Activated T-helper 1 cell treated with anti-CD3 and anti-CD28 coated beads, Interleukin-12 subunit alpha, Interleukin-12 subunit beta, Interleukin-2, Interleukin-4 antibody, amounts not matched to agents 30 ng/mL and 10 ng/mL and 1 ng/mL, durations not matched to agents 14 hours and 24 hours and 36 hours (primary cell): Measurements from ENCODE around the gene METTL25B. TPM values are rescaled to one million over a fixed set of nuclear protein-coding genes. Genes with fewer than 3 reads are reported as not detected.

Source experiments
- DNase-seq: peaks from one replicate; pipeline ENCODE4 v3.0.0; 2021; ENCODE audit warnings: low spot score
- H3K27ac Mint-ChIP-seq: one replicate; pipeline ENCODE4 v1.8.0; 2021; ENCODE audit warnings: mild to moderate bottlenecking, mixed read lengths
- H3K27me3 Mint-ChIP-seq: one replicate; pipeline ENCODE4 v1.8.0; 2022; ENCODE audit warnings: mild to moderate bottlenecking, moderate library complexity, mixed read lengths; ENCODE audit not compliant: insufficient read depth
- H3K36me3 Mint-ChIP-seq: one replicate; pipeline ENCODE4 v1.8.0; 2021; ENCODE audit warnings: low read depth, mixed read lengths
- H3K4me1 Mint-ChIP-seq: one replicate; pipeline ENCODE4 v1.8.0; 2021; ENCODE audit warnings: low read depth, mixed read lengths
- H3K4me3 Mint-ChIP-seq: one replicate; pipeline ENCODE4 v1.8.0; 2021; ENCODE audit warnings: mild to moderate bottlenecking, moderate library complexity, mixed read lengths
- H3K9me3 Mint-ChIP-seq: one replicate; pipeline ENCODE4 v1.8.0; 2021; ENCODE audit warnings: mixed read lengths
- intact Hi-C: fragments of 100-400 bp; cut with micrococcal nuclease; formaldehyde crosslinking; loops from one replicate; pipeline ENCODE4 v1.15.1; 2024
- total RNA-seq: library from RNA; stranded (reverse); gene quantifications from 2 replicates; pipeline ENCODE4 v1.2.3, GENCODE V29; 2022

Gene METTL25B
- total RNA-seq, 1 donor from 2014 or later = 38.9 TPM

DNA sequence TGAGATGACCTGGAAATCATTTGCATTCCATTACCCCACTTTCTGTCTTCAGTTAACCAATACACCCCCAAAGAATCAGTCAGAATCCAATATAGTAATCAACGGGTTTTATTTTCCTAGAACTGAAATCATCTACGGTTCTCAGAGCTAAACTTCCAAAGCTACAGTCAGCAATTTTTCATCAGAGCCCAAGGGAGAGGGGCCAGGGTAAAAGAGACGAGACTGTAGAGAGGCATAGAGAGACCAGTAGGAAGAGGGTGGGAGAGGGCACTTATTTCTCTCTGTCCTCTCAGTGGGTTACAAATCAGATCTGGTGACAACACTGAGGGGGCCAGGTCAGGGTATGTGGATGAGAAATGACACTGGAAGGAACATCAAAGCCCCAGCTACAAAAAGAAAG, 13.7 kb downstream of the METTL25B start:
- Mint-ChIP-seq H3K9me3 (no peaks in the 10 kb centered on the region), H3K36me3 (peaks cover 56% of the 10 kb centered on the region), H3K27me3 (no peaks in the 10 kb centered on the region), H3K4me1 (peaks cover 63% of the 10 kb centered on the region), H3K27ac (peak overlapping the region; percentile 94), H3K4me3 (peak overlapping the region; percentile 93)
- no peak for DNase-seq
- intact Hi-C loops = loop anchor here (5.0 to 10.0 kb wide), 4 partner anchors 240 to 885 kb away; partner anchors contain the start of genes ETV3, GON4L, MEF2D and SLC25A44

DNA sequence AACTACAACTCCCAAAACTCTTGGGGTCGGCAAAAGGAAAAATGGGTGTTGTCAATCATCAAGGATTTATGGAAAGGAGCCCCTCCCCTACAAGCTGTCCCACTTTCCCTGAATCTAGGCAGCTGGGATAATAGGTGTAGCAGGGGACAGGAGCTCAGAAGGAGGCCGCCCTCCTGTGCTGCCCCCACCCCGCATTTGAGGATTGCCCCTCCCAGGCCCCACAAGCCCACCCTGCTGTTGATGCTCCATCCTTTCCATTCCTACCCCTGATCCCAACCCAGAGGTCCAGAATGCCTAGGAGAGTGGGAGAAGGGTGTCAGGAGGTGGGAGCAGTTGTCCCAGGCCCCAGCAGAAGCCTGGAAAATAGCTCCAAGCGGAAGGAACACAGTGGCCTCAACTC, 14.5 kb downstream of the METTL25B start:
- peaks cover 56% of the 10 kb centered on the region for H3K36me3 Mint-ChIP-seq
- no peak for DNase-seq
- no peaks in the 10 kb centered on the region for H3K27me3 Mint-ChIP-seq
- intact Hi-C loops = loop anchor here (5.0 to 10.0 kb wide), 4 partner anchors 240 to 886 kb away; partner anchors contain the start of genes ETV3, GON4L, MEF2D and SLC25A44
- no peaks in the 10 kb centered on the region for H3K9me3 Mint-ChIP-seq
- H3K27ac Mint-ChIP-seq = peak overlapping the region; percentile 94
- H3K4me1 Mint-ChIP-seq = peaks cover 69% of the 10 kb centered on the region
- H3K4me3 Mint-ChIP-seq = peak overlapping the region; percentile 28

DNA sequence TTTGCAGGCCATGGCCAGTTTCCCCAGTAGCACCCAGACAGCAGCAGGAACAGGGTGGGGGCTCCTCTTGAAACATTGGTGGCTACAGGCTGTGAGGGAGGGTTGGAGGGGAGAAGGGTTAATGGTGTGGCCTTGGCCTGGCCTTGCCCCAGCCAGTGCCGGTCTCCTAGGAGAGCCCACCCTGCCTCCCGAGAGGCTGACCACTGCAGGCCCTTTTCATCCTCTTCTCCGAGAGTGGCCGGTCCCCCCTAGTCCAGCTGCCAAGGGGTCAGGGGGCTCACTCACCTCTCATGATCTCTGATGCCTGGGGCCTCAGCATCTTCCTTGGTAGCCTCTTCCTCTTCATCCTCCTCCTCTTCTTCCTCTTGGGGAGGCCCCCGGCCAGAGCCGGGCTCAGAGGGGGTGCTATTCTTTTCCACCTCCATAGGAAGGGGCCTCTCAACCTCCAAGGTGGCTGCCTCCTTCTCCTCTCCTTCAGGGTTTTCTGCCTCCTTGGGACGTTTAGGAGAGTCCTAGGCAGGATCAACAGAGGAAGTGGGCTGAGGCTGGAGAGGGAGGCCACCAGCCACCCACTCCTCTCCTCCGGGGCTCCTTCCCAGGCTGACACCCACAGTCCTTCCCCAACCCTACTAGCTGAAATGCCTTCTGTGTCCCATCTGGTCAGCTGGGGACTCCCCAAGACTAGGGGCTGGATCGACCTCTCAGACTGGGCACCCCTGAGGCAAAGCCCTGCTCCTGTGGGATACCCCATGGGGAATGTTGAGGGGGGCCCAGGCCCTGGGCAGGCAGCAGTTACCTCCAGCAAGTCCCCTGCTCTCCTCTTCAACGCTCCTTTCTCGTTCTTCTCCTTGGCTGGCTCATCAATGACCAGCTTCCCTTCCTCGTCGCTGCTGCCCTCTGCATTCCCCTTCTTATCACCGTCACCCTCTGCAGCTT, 15.4 kb downstream of the METTL25B start:
- Mint-ChIP-seq H3K4me3 (no peak overlapping the region), H3K4me1 (peaks cover 75% of the 10 kb centered on the region), H3K27me3 (no peaks in the 10 kb centered on the region), H3K36me3 (peaks cover 56% of the 10 kb centered on the region), H3K27ac (peak overlapping the region; percentile 43), H3K9me3 (no peaks in the 10 kb centered on the region)
- no peak for DNase-seq
- intact Hi-C loops = loop anchor here (5.0 to 10.0 kb wide), 4 partner anchors 241 to 886 kb away; partner anchors contain the start of genes ETV3, GON4L, MEF2D and SLC25A44

DNA sequence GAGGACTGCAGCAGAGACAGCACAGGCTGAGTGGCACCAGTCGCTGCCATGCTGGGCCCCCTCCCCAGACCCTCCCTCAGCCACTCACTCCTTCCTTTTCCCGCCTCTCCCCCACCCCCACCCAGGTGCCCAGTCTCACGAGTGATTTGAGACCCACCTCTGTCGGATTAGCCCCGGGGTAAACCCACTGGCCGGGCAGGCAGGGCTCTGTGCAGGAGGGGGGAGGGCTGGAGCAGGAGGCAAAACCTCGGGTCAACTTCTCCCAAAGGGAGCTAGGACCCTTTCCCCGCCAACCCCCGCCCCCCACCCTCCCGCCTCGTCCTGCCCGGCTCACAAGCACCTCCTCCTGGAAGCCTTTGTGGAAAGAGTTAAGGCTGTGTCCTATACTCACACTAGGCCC, 16.1 kb downstream of the METTL25B start:
- no peak overlapping the region for H3K27ac Mint-ChIP-seq
- H3K4me3 Mint-ChIP-seq = no peak overlapping the region
- H3K27me3 Mint-ChIP-seq = no peaks in the 10 kb centered on the region
- no peaks in the 10 kb centered on the region for H3K9me3 Mint-ChIP-seq
- H3K36me3 Mint-ChIP-seq = peaks cover 56% of the 10 kb centered on the region
- peaks cover 75% of the 10 kb centered on the region for H3K4me1 Mint-ChIP-seq
- no peak for DNase-seq
- intact Hi-C loops = loop anchor here (5.0 to 10.0 kb wide), 4 partner anchors 242 to 887 kb away; partner anchors contain the start of genes ETV3, GON4L, MEF2D and SLC25A44

DNA sequence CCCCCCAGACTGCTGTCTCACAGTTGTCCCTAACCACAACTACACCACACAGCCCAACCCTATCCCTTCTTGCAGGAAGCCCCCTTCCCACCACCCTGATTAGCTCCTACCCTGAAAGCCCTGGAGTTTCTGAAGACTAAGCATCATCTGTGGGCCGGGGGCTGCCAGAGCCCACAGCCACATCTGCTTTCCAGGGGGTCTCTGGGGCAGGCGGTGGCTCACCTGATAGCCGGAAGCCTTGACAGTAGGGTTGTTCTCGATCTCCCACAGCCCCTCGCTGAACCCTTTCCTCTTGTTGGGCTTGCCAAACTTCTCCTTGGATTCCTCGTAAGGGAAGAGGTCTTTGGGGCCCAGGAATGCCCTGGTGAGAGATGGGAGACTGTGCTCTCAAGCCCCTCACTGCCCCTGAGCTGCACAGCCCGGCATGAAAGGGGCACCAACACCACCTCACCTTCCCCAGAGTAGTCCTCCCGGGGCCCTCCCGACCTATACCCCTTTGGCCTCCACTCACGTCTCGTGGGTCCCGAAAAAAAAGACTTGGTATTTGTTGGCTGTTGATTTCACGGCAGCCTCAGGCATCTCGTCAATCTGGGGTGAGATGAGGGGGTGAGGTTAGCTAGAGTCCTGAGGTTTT, 16.6 kb downstream of the METTL25B start:
- Mint-ChIP-seq H3K27ac (peak overlapping the region; percentile 46), H3K4me1 (peaks cover 78% of the 10 kb centered on the region), H3K27me3 (no peaks in the 10 kb centered on the region), H3K36me3 (peaks cover 60% of the 10 kb centered on the region), H3K9me3 (no peaks in the 10 kb centered on the region), H3K4me3 (no peak overlapping the region)
- no peak for DNase-seq
- intact Hi-C loops = loop anchor here (5.0 to 10.0 kb wide), 4 partner anchors 243 to 888 kb away; partner anchors contain the start of genes ETV3, GON4L, MEF2D and SLC25A44

DNA sequence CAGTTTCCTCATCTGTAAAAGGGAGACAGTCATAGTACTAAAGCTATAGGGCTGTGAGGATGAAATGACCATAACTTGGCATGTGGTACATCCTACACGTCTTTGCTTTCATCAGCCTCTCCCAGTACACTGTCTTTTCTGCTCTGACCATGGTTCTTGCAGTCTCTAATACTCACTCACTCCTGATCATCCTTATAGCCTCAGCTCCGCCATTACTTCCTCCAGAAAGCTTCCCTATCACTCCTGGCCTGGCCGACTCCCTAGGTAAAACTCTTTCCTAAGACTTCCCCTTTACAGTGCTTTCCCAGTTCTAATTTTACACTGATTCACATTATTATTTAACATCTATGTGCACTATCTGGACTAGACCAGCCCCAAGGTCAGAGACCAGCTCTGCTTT, 17.6 kb downstream of the METTL25B start:
- Mint-ChIP-seq H3K4me3 (peak overlapping the region; percentile 100), H3K9me3 (no peaks in the 10 kb centered on the region), H3K4me1 (peaks cover 85% of the 10 kb centered on the region), H3K27me3 (no peaks in the 10 kb centered on the region), H3K36me3 (peaks cover 60% of the 10 kb centered on the region), H3K27ac (peak overlapping the region; percentile 83)
- intact Hi-C loops = loop anchor here (10.0 kb wide), 2 partner anchors 389 to 551 kb away; partner anchors contain the start of genes ETV3 and SLC25A44
- DNase-seq = no peak

DNA sequence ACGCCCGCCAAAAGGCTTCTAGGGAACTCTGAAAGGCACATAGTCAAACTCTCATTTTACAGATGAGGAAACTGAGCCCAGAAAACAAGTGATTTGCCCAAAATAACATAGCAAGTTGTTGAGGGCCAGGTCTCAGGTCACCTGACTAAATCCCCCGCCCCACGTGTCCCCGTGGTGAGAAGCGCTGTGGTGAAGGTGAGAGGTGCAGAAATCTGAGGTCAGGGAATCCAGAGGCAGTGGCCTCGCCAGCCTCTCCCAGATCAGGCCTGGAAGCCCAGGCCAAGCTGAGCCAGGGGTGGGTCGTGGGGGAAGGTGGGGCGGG, 18.1 kb downstream of the METTL25B start:
- no peak for DNase-seq
- Mint-ChIP-seq H3K27me3 (no peaks in the 10 kb centered on the region), H3K9me3 (no peaks in the 10 kb centered on the region), H3K4me1 (peaks cover 82% of the 10 kb centered on the region), H3K4me3 (peak overlapping the region; percentile 100), H3K27ac (peak overlapping the region; percentile 94), H3K36me3 (peaks cover 57% of the 10 kb centered on the region)
- intact Hi-C loops = loop anchor here (10.0 kb wide), 2 partner anchors 388 to 552 kb away; partner anchors contain the start of genes ETV3 and SLC25A44

DNA sequence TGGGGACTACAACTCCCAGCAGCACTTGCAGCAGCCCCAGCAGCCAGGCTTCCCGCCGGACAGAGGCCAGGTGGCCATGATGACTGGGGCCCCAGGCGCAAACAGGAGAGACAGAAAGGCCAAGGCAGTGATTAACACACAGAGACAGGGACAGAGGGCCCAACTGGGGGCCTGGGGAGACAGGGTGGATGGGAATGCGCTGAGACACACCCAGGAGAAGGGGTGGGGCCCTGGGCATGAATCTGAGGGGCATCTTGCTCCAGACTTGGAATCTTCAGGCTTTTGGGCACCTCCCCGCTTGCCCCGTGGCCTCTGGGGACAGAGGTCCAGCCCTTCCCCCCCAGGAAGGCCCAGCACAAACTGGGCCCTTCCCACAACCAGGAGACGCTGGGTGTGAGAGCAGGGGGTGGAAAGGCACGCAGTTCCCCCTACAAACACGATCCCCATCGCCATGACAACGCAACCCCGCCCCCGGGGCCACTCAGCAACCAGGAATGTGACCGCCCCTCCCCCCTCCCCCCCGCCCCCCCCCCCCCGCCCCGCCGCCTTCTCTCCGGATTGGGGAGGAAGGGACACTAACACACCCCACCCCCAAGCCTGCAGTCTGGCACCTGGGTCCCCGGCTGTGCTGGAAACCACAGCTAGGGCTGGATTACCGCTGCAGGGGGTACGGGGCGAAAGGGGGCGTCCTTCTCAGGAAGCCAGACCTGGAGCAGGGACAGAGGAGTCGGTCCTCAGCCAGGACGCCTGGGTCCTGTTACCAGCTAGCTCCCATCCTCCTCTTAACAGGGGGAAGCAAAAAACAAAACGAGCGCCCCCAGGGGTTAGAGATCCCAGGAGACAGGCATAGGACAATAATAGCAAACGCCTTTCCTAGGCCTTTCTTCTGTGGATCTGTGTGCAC, 18.7 kb downstream of the METTL25B start:
- Mint-ChIP-seq H3K27ac (peak overlapping the region; percentile 98), H3K36me3 (peaks cover 54% of the 10 kb centered on the region)

DNA sequence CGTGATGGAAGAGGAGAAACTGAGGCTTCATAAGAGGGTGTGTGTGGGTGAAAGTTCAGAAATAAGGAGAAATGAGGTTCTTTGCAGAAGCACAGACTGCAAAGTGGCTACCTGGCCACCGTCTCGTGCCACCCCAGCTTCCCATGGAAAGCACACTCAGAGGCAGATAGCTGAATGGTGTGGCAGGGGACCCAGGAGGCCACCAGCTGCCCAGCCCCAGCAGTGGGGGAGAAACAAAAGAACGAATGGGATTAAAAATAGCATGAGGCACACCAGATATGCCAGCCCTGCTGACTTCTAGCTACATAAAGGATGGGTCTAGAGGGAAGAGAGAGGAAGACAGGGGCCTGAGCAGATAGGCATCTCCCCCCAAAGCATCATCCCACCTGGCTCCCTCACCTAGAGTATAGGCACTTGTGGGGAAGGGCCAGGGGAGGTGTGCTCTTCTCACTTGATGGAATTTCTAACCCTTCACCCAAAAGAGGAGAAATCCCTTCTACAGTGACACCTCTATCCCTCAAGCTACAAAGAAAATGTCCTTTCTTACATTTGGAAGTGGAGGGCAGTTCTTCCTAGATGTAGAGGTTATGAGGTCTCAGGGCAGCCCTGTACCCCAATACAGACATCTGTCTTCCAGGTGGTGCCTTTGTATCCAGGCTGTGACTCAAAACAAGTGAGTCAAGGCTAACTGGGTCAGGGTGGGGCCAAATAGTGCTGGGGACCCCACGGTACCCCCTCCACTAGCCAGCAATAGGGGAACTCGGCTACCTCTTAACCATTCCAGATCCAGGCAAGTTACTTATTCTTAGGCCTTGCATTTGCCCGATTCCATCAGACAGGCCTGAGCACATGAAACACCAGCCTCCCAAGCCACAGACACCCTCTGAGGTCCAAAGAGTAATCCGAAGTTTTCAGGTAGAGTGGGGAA, 19.7 kb downstream of the METTL25B start:
- H3K27ac Mint-ChIP-seq = peak overlapping the region; percentile 98
- H3K4me1 Mint-ChIP-seq = peaks cover 76% of the 10 kb centered on the region
- H3K36me3 Mint-ChIP-seq = peaks cover 45% of the 10 kb centered on the region
- H3K4me3 Mint-ChIP-seq = peak overlapping the region; percentile 100
- peaks cover 1% of the 10 kb centered on the region for H3K27me3 Mint-ChIP-seq
- no peaks in the 10 kb centered on the region for H3K9me3 Mint-ChIP-seq
- DNase-seq = no peak
- intact Hi-C loops = loop anchor here (10.0 kb wide), 2 partner anchors 387 to 553 kb away; partner anchors contain the start of genes ETV3 and SLC25A44

More for the DNA sequence above, 18.7 kb downstream of the METTL25B start:
- Mint-ChIP-seq H3K27me3 (peaks cover 1% of the 10 kb centered on the region), H3K4me1 (peaks cover 76% of the 10 kb centered on the region), H3K9me3 (no peaks in the 10 kb centered on the region), H3K4me3 (peak overlapping the region; percentile 100)
- DNase-seq = no peak
- intact Hi-C loops = loop anchor here (10.0 kb wide), 2 partner anchors 388 to 552 kb away; partner anchors contain the start of genes ETV3 and SLC25A44

DNA sequence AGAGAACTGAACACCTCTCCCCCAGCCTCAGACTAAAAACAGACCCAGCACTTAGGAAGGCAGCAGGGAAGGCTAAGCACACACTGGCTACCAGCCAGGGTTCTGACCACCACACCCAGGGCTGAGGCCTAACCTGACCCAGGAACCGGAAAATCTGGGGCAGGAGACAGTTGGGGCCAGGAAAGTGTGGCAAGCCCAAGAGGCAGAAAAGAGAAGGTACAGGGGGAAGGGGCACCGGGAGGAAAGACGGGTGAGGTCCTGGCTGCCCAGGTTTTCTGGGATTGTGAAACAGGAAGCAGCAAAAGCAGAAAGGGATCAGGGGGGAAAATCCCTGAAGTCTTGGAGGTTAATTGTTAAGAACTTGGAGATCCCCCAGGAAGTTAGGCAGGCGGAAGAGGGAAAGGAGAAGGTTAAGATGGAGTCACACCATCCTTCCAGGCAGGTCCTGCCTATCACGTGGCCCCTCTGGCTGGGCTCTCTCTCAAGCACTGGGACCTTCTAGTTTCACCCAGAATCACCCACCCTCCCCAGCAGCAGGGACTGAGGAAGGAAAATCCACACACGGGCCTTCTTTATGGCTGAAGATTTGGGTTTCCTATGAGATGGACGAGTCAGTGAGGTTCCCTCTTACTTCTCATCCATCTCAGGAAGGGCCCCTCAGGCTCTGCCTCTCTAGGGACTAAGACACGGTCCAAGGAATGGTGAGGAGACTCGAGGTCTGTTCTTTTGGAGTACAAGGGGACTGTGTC, 20.6 kb downstream of the METTL25B start:
- peak overlapping the region; percentile 98 for H3K27ac Mint-ChIP-seq
- peaks cover 40% of the 10 kb centered on the region for H3K36me3 Mint-ChIP-seq
- H3K9me3 Mint-ChIP-seq = no peaks in the 10 kb centered on the region
- DNase-seq = no peak
- H3K4me3 Mint-ChIP-seq = peak overlapping the region; percentile 100
- H3K27me3 Mint-ChIP-seq = peaks cover 1% of the 10 kb centered on the region
- H3K4me1 Mint-ChIP-seq = peaks cover 77% of the 10 kb centered on the region
- intact Hi-C loops = loop anchor here (10.0 kb wide), 2 partner anchors 386 to 554 kb away; partner anchors contain the start of genes ETV3 and SLC25A44
